Loucy (cell line): ENCODE results near the gene SLC39A2.

Source experiments
- H2AFZ ChIP-seq: fragments of 200-600 bp; sonication (generic); 2 replicates; pipeline ENCODE4 v1.6.0; 2016; ENCODE audit warnings: antibody characterized with exemption, mild to moderate bottlenecking, low read length, moderate library complexity
- H3F3A ChIP-seq: fragments of 200-600 bp; 2 replicates; pipeline ENCODE4 v1.6.0; 2016; ENCODE audit warnings: antibody characterized with exemption, low read depth, mild to moderate bottlenecking
- H3K27me3 ChIP-seq: fragments of 200-600 bp; sonication (generic); 2 replicates; pipeline ENCODE4 v1.6.1; 2014; ENCODE audit warnings: low read length, mild to moderate bottlenecking; ENCODE audit not compliant: insufficient read depth, poor library complexity, severe bottlenecking
- H3K36me3 ChIP-seq: fragments of 200-600 bp; sonication (generic); 2 replicates; pipeline ENCODE4 v1.6.1; 2016; ENCODE audit warnings: low read length; ENCODE audit not compliant: insufficient read depth
- H3K4me1 ChIP-seq: fragments of 200-600 bp; sonication (generic); 2 replicates; pipeline ENCODE4 v1.5.1; 2014; ENCODE audit warnings: low read length, mild to moderate bottlenecking; ENCODE audit not compliant: insufficient read depth, poor library complexity, severe bottlenecking
- H3K4me2 ChIP-seq: fragments of 200-600 bp; sonication (generic); 2 replicates; pipeline ENCODE4 v1.6.0; 2014; ENCODE audit warnings: antibody characterized with exemption, low read length, low read depth, mild to moderate bottlenecking; ENCODE audit not compliant: poor library complexity, severe bottlenecking
- H3K4me3 ChIP-seq: fragments of 200-600 bp; sonication (generic); 2 replicates; pipeline ENCODE4 v1.5.1; 2014; ENCODE audit warnings: low read length, mild to moderate bottlenecking, mixed read lengths; ENCODE audit not compliant: poor library complexity, severe bottlenecking
- H3K79me2 ChIP-seq: fragments of 200-600 bp; sonication (generic); 2 replicates; pipeline ENCODE4 v1.6.1; 2014; ENCODE audit warnings: low read length; ENCODE audit not compliant: insufficient read depth
- H3K9ac ChIP-seq: fragments of 200-600 bp; sonication (generic); 2 replicates; pipeline ENCODE4 v1.6.0; 2014; ENCODE audit warnings: mild to moderate bottlenecking, low read depth, low read length, moderate library complexity; ENCODE audit not compliant: poor library complexity, severe bottlenecking
- H3K9me2 ChIP-seq: fragments of 200-600 bp; sonication (generic); replicated peaks from 2 replicates; pipeline ENCODE4 v1.6.1; 2016; ENCODE audit warnings: low read depth, low read length, mixed read lengths
- H3K9me3 ChIP-seq: fragments of 200-600 bp; sonication (generic); 2 replicates; pipeline ENCODE4 v1.6.1; 2014; ENCODE audit warnings: mild to moderate bottlenecking, antibody characterized with exemption, low read length, low read depth; ENCODE audit not compliant: insufficient read depth
- H4K20me1 ChIP-seq: fragments of 200-600 bp; sonication (generic); 2 replicates; pipeline ENCODE4 v1.6.0; 2014; ENCODE audit warnings: antibody characterized with exemption, low read length, mild to moderate bottlenecking; ENCODE audit not compliant: insufficient read depth, poor library complexity, severe bottlenecking
- EZH2phosphoT487 ChIP-seq: fragments of 200-600 bp; IDR thresholded peaks from 2 replicates; pipeline ENCODE4 v1.6.1; 2018; ENCODE audit warnings: antibody characterized with exemption, mild to moderate bottlenecking, moderate library complexity, borderline replicate concordance
- TF ChIP-seq, protein P1 (sequence below): fragments of 200-600 bp; sonication (generic); conservative IDR thresholded peaks from 2 replicates; pipeline ENCODE4 v1.5.1; 2014; ENCODE audit warnings: mild to moderate bottlenecking, antibody characterized with exemption, low read length

SLC39A2 gene

DNA sequence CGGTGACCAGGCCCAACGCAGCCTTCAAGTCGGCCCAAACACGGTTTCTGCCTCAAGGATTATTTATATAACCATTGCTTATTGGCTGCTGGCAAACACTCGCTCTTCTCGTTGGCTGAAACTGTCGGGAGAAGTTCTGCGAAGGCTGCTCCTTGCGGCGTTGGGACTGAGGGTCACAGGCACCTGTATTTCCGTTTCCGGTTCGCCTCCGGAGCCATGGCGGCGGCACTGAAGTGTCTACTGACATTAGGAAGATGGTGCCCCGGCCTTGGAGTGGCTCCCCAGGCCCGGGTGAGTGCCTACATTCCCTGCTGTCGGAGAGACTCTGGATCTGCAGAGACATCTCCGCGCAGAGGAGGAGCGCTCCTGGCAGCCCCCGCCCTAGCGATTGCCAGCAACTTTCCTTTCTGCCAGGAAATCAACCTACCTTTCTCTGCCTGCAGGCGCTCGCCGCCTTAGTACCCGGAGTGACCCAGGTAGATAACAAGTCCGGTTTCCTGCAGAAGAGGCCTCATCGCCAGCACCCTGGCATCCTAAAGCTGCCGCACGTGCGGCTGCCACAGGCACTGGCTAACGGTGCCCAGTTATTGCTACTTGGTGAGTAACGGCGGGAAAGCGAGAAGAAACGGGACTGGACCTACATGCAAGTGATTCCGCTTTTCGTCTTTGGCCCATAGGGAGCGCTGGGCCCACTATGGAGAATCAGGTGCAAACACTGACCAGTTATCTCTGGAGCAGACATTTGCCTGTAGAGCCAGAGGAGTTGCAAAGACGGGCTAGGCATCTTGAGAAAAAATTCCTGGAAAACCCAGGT lies 9.1 kb upstream of the SLC39A2 start, which contains the start of gene METTL17:
Gene METTL17 (plus strand): TSS at position 194 of the 814 bp plus-strand sequence. CDS start 23 bp downstream, at position 217.
- Histone ChIP-seq H4K20me1 (peaks cover 13% of the 10 kb centered on the region), H3K4me3 (peak within 1 kb of the TSS; percentile 85), H2AFZ (peak within 1 kb of the TSS; percentile 74), H3K27me3 (no peaks in the 10 kb centered on the region), H3K79me2 (peaks cover 35% of the 10 kb centered on the region), H3K4me2 (peak within 1 kb of the TSS; percentile 73), H3K36me3 (peaks cover 22% of the 10 kb centered on the region), H3K9me3 (no peaks in the 10 kb centered on the region), H3K4me1 (peaks cover 28% of the 10 kb centered on the region), H3F3A (no peaks in the 10 kb centered on the region), H3K9me2 (no peaks in the 10 kb centered on the region), H3K9ac (peak within 1 kb of the TSS; percentile 84)
- TF ChIP-seq, protein P1, sequence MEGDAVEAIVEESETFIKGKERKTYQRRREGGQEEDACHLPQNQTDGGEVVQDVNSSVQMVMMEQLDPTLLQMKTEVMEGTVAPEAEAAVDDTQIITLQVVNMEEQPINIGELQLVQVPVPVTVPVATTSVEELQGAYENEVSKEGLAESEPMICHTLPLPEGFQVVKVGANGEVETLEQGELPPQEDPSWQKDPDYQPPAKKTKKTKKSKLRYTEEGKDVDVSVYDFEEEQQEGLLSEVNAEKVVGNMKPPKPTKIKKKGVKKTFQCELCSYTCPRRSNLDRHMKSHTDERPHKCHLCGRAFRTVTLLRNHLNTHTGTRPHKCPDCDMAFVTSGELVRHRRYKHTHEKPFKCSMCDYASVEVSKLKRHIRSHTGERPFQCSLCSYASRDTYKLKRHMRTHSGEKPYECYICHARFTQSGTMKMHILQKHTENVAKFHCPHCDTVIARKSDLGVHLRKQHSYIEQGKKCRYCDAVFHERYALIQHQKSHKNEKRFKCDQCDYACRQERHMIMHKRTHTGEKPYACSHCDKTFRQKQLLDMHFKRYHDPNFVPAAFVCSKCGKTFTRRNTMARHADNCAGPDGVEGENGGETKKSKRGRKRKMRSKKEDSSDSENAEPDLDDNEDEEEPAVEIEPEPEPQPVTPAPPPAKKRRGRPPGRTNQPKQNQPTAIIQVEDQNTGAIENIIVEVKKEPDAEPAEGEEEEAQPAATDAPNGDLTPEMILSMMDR, result peak; percentile 56
- TF ChIP-seq EZH2phosphoT487, result no peak

DNA sequence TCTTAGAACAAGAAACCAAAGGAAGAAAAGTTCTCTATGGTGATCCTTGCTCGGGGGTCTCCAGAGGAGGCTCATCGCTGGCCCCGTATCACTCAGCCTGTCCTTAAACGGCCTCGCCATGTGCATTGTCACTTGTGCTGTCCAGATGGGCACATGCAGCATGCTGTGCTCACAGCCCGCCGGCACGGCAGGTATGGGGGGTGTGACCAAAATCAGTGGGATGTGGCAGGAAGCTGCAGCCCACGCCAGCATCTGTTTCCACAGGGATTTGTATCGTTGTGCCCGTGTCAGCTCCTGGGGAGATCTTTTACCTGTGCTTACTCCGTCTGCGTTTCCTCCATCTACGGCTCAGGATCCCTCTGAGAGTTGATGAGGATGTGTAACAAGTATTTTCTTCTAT lies 2.6 kb upstream of the SLC39A2 start:
- H3K36me3 ChIP-seq, result peaks cover 40% of the 10 kb centered on the region

DNA sequence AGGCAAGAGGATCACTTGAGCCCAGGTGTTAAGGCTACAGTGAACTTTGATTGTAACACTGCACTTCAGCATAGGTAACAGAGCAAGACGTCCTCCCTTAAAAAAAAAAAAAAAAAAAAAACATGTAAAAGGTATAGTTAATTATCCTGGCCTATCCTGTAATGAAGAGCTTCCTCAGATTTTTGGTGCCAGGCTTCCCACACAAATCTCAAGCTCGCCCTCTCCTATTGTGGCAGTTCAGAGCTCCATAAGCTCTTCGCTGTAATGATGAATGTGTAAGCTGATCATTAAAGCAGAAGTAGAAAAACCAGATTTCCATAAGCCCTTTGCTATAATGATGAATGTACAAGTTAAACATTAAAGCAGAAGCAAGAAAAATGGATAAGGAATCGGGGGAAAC lies 2.0 kb upstream of the SLC39A2 start:
- no peak overlapping the region for H3K4me3 ChIP-seq
- TF ChIP-seq EZH2phosphoT487, result no peak
- TF ChIP-seq, protein P1, result no peak
- H3K4me2 ChIP-seq, result no peak overlapping the region
- H3K9ac ChIP-seq, result no peak overlapping the region
- H3F3A ChIP-seq, result no peaks in the 10 kb centered on the region
- H3K79me2 ChIP-seq, result peaks cover 12% of the 10 kb centered on the region
- peaks cover 40% of the 10 kb centered on the region for H3K36me3 ChIP-seq
- no peaks in the 10 kb centered on the region for H3K27me3 ChIP-seq
- peaks cover 8% of the 10 kb centered on the region for H3K4me1 ChIP-seq
- H3K9me2 ChIP-seq, result no peaks in the 10 kb centered on the region
- peaks cover 6% of the 10 kb centered on the region for H4K20me1 ChIP-seq
- H2AFZ ChIP-seq, result no peak overlapping the region
- H3K9me3 ChIP-seq, result no peaks in the 10 kb centered on the region

More for the DNA sequence above, 2.6 kb upstream of the SLC39A2 start:
- no peak for TF ChIP-seq EZH2phosphoT487
- TF ChIP-seq, protein P1, result no peak
- Histone ChIP-seq H2AFZ (no peak overlapping the region), H3K4me3 (no peak overlapping the region), H3F3A (no peaks in the 10 kb centered on the region), H3K9me3 (no peaks in the 10 kb centered on the region), H3K79me2 (peaks cover 18% of the 10 kb centered on the region), H3K4me1 (peaks cover 11% of the 10 kb centered on the region), H3K27me3 (no peaks in the 10 kb centered on the region), H3K9ac (no peak overlapping the region), H3K4me2 (no peak overlapping the region), H4K20me1 (peaks cover 6% of the 10 kb centered on the region), H3K9me2 (no peaks in the 10 kb centered on the region)
